ENCODE data around the gene FAT2.

FAT2 gene, protein sequence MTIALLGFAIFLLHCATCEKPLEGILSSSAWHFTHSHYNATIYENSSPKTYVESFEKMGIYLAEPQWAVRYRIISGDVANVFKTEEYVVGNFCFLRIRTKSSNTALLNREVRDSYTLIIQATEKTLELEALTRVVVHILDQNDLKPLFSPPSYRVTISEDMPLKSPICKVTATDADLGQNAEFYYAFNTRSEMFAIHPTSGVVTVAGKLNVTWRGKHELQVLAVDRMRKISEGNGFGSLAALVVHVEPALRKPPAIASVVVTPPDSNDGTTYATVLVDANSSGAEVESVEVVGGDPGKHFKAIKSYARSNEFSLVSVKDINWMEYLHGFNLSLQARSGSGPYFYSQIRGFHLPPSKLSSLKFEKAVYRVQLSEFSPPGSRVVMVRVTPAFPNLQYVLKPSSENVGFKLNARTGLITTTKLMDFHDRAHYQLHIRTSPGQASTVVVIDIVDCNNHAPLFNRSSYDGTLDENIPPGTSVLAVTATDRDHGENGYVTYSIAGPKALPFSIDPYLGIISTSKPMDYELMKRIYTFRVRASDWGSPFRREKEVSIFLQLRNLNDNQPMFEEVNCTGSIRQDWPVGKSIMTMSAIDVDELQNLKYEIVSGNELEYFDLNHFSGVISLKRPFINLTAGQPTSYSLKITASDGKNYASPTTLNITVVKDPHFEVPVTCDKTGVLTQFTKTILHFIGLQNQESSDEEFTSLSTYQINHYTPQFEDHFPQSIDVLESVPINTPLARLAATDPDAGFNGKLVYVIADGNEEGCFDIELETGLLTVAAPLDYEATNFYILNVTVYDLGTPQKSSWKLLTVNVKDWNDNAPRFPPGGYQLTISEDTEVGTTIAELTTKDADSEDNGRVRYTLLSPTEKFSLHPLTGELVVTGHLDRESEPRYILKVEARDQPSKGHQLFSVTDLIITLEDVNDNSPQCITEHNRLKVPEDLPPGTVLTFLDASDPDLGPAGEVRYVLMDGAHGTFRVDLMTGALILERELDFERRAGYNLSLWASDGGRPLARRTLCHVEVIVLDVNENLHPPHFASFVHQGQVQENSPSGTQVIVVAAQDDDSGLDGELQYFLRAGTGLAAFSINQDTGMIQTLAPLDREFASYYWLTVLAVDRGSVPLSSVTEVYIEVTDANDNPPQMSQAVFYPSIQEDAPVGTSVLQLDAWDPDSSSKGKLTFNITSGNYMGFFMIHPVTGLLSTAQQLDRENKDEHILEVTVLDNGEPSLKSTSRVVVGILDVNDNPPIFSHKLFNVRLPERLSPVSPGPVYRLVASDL (N-terminal part only)
- total RNA-seq: 0 to 0.19 (median 0.17) reads per million in 3 donors

DNA sequence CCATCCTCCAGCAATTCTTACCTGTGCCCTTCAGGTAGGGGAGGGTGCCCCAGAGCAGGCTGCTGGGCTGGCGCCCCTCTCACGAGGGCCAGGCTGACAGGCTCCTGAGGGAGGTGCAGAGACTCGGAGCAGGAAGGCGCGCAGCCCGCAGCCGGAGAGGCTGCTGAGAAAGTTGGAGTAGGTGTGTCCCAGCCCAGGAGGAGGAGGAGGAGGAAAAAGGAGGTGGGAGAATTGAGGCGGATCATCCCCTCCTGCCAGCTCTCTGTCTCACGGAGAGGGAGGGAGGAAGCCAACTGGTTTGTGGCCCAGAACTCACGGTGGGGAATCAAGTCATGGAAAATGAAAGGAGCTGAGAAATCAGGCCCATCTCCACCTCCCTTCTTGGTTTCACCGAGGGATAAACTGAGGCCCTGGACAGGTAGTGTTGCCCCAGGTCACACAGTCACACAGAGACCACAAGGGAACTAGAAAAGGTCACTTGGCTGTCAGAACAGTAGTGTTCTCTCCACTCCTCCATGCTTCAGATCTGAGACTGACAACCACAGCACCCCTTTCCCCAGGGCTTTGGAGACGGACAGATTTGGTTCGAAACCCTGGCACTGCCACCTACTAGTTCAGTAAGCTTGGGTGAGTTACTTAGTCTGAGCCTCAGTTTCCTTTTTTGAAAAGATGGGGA is at the start of gene FAT2:
Gene FAT2, minus strand, starts transcription at position 188 of the 676 bp plus-strand sequence. CDS start 22,400 bp downstream, outside the sequence.
- Histone ChIP-seq H3K9me3 (ENCODE audit: control insufficient read depth, low read length) (no peaks in the 10 kb centered on the region), H3K4me3 (ENCODE audit: insufficient read depth, low read depth, low read length, poor library complexity, severe bottlenecking) (no peak within 1 kb of the TSS), H3K4me1 (ENCODE audit: control insufficient read depth, insufficient read depth, low read length, poor library complexity, severe bottlenecking) (no peaks in the 10 kb centered on the region), H3K27ac (ENCODE audit: insufficient read depth, low read length, poor library complexity, severe bottlenecking) (no peak within 1 kb of the TSS), H3K27me3 (replicated peaks; ENCODE audit: control insufficient read depth, insufficient read depth, low read length, poor library complexity, severe bottlenecking) (no peaks in the 10 kb centered on the region), H3K36me3 (ENCODE audit: control insufficient read depth, insufficient read depth, low read length) (no peaks in the 10 kb centered on the region)
- DNase-seq: no peak

DNA sequence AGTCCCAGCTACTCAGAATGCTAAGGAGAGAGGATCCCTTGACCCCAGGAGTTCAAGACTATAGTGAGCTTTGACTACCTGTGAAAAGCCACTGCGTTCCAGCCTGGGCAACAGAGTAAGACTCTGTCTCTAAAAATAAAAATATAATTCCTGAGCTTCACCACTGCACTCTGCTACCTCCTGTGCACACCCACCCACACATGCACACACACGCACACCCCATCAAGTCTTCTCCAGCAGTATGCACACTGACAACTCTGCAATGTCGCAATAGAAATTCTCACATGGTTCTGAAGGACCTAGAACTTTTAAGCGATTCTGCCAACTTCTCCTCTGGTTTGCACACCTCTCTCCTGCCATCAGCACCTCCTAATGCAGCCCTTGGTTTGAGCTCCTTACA is 47.5 kb upstream of the FAT2 start:
- Histone ChIP-seq H3K27me3 (replicated peaks; ENCODE audit: control insufficient read depth, insufficient read depth, low read length, poor library complexity, severe bottlenecking) (no peaks in the 10 kb centered on the region), H3K36me3 (ENCODE audit: control insufficient read depth, insufficient read depth, low read length) (no peaks in the 10 kb centered on the region), H3K9me3 (ENCODE audit: control insufficient read depth, low read length) (no peaks in the 10 kb centered on the region), H3K27ac (ENCODE audit: insufficient read depth, low read length, poor library complexity, severe bottlenecking) (no peak overlapping the region), H3K4me3 (ENCODE audit: insufficient read depth, low read depth, low read length, poor library complexity, severe bottlenecking) (no peak overlapping the region), H3K4me1 (ENCODE audit: control insufficient read depth, insufficient read depth, low read length, poor library complexity, severe bottlenecking) (no peaks in the 10 kb centered on the region)
- DNase-seq: no peak

DNA sequence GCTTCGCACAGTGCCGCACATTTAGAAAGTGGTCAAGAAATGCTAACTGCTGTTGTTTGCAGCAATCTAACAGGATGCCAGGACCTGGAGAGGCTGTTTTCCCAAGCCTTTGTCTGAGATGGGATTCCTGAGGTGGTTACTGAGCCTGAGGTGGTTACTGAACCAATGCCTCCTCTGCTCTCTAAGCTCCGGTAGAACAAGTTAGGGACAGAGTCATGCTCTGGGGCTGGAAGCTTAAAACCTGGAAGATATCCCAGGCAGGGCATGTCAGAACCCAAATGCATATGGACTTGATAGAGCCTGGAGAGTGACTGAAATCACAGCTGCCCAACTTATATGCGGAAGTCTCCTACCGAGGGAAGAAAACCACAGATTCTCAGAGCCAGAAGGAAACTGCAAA is 46.5 kb upstream of the FAT2 start:
- no peak for DNase-seq
- no peak overlapping the region for H3K4me3 ChIP-seq (ENCODE audit: insufficient read depth, low read depth, low read length, poor library complexity, severe bottlenecking)
- no peaks in the 10 kb centered on the region for H3K27me3 ChIP-seq (replicated peaks; ENCODE audit: control insufficient read depth, insufficient read depth, low read length, poor library complexity, severe bottlenecking)
- no peak overlapping the region for H3K27ac ChIP-seq (ENCODE audit: insufficient read depth, low read length, poor library complexity, severe bottlenecking)
- no peaks in the 10 kb centered on the region for H3K36me3 ChIP-seq (ENCODE audit: control insufficient read depth, insufficient read depth, low read length)
- H3K9me3 ChIP-seq (ENCODE audit: control insufficient read depth, low read length): no peaks in the 10 kb centered on the region
- H3K4me1 ChIP-seq (ENCODE audit: control insufficient read depth, insufficient read depth, low read length, poor library complexity, severe bottlenecking): no peaks in the 10 kb centered on the region

DNA sequence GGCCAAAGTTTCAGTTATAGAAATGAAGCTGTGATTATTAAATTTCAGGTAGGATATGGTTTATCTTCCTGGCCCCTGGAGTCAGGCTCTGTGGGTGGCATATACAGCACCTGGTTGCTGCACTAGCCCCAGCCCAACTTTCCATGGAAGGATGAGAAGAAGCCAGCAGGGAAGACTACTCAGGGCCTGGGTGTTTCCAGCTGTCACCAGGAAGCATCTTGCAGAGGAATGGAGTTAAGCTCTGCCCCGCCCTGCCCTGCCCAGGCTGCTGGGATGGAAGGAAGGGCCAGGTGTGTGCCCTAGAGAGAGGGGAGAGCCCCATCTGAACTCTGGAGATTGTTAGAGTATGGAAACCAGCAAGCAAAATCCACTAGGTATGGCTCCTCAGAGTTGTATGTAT is 42.8 kb upstream of the FAT2 start:
- H3K27ac ChIP-seq (ENCODE audit: insufficient read depth, low read length, poor library complexity, severe bottlenecking): no peak overlapping the region

DNA sequence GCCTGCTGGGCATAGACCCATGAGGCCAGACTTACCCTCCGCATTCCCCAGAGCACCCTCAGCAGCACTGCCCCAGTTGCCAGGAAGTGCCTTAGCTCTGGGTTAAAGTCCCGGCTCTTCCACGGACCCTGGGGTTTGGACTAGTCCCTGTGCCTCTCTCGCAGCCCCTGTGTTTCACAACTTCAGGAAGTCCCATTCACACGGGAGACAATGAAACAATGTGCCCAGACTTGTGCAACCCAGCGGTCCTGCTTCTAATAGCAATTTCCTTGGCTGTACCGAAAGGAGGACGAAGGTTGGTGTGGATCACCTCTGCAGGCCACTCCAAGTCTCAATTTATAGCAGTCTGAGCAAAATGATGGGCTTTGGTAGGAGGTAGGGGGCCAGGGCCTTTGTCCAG is 41.8 kb upstream of the FAT2 start:
- Histone ChIP-seq H3K9me3 (ENCODE audit: control insufficient read depth, low read length) (no peaks in the 10 kb centered on the region), H3K36me3 (ENCODE audit: control insufficient read depth, insufficient read depth, low read length) (no peaks in the 10 kb centered on the region), H3K4me3 (ENCODE audit: insufficient read depth, low read depth, low read length, poor library complexity, severe bottlenecking) (no peak overlapping the region), H3K4me1 (ENCODE audit: control insufficient read depth, insufficient read depth, low read length, poor library complexity, severe bottlenecking) (no peaks in the 10 kb centered on the region), H3K27ac (ENCODE audit: insufficient read depth, low read length, poor library complexity, severe bottlenecking) (no peak overlapping the region), H3K27me3 (replicated peaks; ENCODE audit: control insufficient read depth, insufficient read depth, low read length, poor library complexity, severe bottlenecking) (no peaks in the 10 kb centered on the region)
- DNase-seq: no peak

More for the DNA sequence above, 42.8 kb upstream of the FAT2 start:
- Histone ChIP-seq H3K27me3 (replicated peaks; ENCODE audit: control insufficient read depth, insufficient read depth, low read length, poor library complexity, severe bottlenecking) (no peaks in the 10 kb centered on the region), H3K36me3 (ENCODE audit: control insufficient read depth, insufficient read depth, low read length) (no peaks in the 10 kb centered on the region), H3K9me3 (ENCODE audit: control insufficient read depth, low read length) (no peaks in the 10 kb centered on the region), H3K4me1 (ENCODE audit: control insufficient read depth, insufficient read depth, low read length, poor library complexity, severe bottlenecking) (no peaks in the 10 kb centered on the region), H3K4me3 (ENCODE audit: insufficient read depth, low read depth, low read length, poor library complexity, severe bottlenecking) (no peak overlapping the region)
- DNase-seq: no peak

DNA sequence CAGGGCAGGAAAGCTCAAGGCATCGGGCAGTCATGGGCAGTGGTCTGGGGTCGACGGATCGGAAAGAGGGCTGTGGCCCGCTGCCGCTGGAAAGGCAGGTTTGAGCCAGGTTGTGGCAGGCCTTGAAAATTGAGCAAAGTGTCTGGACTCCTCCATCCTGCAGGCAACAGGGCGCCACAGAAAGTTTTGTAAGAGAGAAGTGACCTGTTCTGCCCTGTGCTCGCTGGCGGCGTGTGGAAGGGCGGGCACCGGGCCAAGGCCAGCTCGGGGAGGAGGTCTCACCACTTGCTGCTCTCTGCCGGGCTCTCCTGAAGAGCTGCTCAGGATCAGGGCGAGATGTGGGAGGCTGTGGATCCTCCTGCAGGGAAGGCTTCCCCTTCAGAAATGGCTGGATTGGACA is 41.4 kb upstream of the FAT2 start:
- no peaks in the 10 kb centered on the region for H3K9me3 ChIP-seq (ENCODE audit: control insufficient read depth, low read length)
- H3K27me3 ChIP-seq (replicated peaks; ENCODE audit: control insufficient read depth, insufficient read depth, low read length, poor library complexity, severe bottlenecking): no peaks in the 10 kb centered on the region
- no peak overlapping the region for H3K27ac ChIP-seq (ENCODE audit: insufficient read depth, low read length, poor library complexity, severe bottlenecking)
- DNase-seq: no peak
- H3K36me3 ChIP-seq (ENCODE audit: control insufficient read depth, insufficient read depth, low read length): no peaks in the 10 kb centered on the region
- no peaks in the 10 kb centered on the region for H3K4me1 ChIP-seq (ENCODE audit: control insufficient read depth, insufficient read depth, low read length, poor library complexity, severe bottlenecking)
- H3K4me3 ChIP-seq (ENCODE audit: insufficient read depth, low read depth, low read length, poor library complexity, severe bottlenecking): no peak overlapping the region

DNA sequence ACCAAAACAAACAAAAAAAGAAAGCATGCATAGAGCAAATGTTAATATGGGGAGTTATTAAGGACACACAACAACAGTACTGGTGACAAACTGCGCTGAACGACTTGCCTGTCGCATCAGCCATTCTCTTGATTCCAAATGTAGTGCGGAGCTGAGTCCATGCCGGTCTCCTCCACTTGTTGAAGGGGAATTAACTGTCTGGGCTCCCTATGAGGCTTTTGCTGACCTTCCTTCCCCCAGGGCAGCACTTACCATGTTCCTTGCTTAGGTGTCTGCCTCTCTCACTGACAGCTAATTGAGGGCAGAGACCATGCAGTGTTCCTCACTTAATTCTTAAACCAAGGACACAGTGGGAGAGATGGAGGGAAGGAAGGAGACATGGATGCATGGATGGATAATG is 40.8 kb upstream of the FAT2 start:
- H3K27me3 ChIP-seq (replicated peaks; ENCODE audit: control insufficient read depth, insufficient read depth, low read length, poor library complexity, severe bottlenecking): no peaks in the 10 kb centered on the region
- no peaks in the 10 kb centered on the region for H3K4me1 ChIP-seq (ENCODE audit: control insufficient read depth, insufficient read depth, low read length, poor library complexity, severe bottlenecking)

DNA sequence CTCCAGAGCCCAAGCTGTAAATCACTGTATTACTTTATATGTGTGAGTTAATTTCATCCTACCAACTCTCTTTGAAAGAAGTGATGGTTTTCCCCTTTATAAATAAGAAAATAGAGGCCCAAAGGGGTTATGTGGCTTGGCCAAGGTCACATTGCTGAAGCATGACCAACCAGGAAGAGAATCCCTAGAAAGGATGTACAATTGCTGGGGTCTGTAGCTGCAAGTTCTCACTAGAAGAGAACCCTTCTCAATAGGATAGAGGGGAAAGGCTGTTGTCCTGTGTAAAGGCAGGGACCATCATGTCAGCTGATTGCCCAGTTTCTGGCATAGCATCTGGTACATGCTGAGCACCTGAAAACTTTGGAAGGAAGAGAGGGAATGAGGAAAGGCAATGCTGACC is 39.0 kb upstream of the FAT2 start:
- H3K27me3 ChIP-seq (replicated peaks; ENCODE audit: control insufficient read depth, insufficient read depth, low read length, poor library complexity, severe bottlenecking): no peaks in the 10 kb centered on the region
- no peaks in the 10 kb centered on the region for H3K9me3 ChIP-seq (ENCODE audit: control insufficient read depth, low read length)
- no peaks in the 10 kb centered on the region for H3K4me1 ChIP-seq (ENCODE audit: control insufficient read depth, insufficient read depth, low read length, poor library complexity, severe bottlenecking)
- no peak for DNase-seq
- no peak overlapping the region for H3K4me3 ChIP-seq (ENCODE audit: insufficient read depth, low read depth, low read length, poor library complexity, severe bottlenecking)
- H3K36me3 ChIP-seq (ENCODE audit: control insufficient read depth, insufficient read depth, low read length): no peaks in the 10 kb centered on the region
- no peak overlapping the region for H3K27ac ChIP-seq (ENCODE audit: insufficient read depth, low read length, poor library complexity, severe bottlenecking)

More for the DNA sequence above, 40.8 kb upstream of the FAT2 start:
- H3K9me3 ChIP-seq (ENCODE audit: control insufficient read depth, low read length): no peaks in the 10 kb centered on the region
- no peak for DNase-seq
- H3K27ac ChIP-seq (ENCODE audit: insufficient read depth, low read length, poor library complexity, severe bottlenecking): no peak overlapping the region
- no peaks in the 10 kb centered on the region for H3K36me3 ChIP-seq (ENCODE audit: control insufficient read depth, insufficient read depth, low read length)
- H3K4me3 ChIP-seq (ENCODE audit: insufficient read depth, low read depth, low read length, poor library complexity, severe bottlenecking): no peak overlapping the region

DNA sequence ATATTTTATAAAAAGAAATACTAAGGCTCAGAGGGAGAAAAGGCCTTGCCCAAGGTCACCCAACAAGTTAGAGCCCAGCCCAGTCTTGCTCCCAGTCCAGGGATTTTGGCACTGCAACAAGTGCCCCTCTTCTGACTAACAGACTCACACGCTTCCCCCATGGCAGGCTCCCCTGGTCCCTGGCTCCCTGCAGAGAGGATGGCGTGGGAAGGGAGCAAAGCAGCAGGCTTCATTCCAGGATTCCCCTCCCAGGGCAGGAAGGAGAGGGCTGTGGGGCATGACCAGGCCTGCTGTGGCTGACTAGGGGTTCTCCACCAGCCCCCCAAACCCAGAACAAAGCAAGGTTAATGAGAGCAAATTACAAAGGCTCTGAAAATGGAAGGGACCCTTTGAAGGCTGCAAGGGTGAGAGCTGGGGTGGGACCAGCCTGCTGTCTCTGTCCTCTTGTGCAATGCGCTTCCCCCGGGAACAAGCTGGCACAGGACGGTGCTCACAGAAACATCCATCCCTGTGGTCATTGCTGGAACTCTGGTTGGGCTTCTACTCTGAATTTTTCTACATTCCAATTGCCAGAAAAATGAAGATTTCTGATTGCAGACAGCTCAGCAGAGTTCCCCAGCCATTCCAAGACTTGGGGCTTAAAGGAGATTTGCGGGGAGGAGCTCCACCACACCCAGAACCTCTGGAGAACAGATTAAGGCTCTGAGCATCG is 37.1 kb upstream of the FAT2 start:
- Histone ChIP-seq H3K36me3 (ENCODE audit: control insufficient read depth, insufficient read depth, low read length) (no peaks in the 10 kb centered on the region), H3K27me3 (replicated peaks; ENCODE audit: control insufficient read depth, insufficient read depth, low read length, poor library complexity, severe bottlenecking) (no peaks in the 10 kb centered on the region), H3K4me1 (ENCODE audit: control insufficient read depth, insufficient read depth, low read length, poor library complexity, severe bottlenecking) (no peaks in the 10 kb centered on the region), H3K27ac (ENCODE audit: insufficient read depth, low read length, poor library complexity, severe bottlenecking) (no peak overlapping the region), H3K9me3 (ENCODE audit: control insufficient read depth, low read length) (no peaks in the 10 kb centered on the region), H3K4me3 (ENCODE audit: insufficient read depth, low read depth, low read length, poor library complexity, severe bottlenecking) (no peak overlapping the region)
- no peak for DNase-seq
